HepG2 (cell line): Measurements from ENCODE around the gene GLTPD2. TPM values are rescaled to one million over a fixed set of nuclear protein-coding genes. Genes with fewer than 3 reads are reported as not detected.

Experiments
- AFF4 ChIP-seq: sonication (generic); formaldehyde crosslinking; IDR thresholded peaks from 2 replicates; pipeline ENCODE4 v1.4.0; 2020; ENCODE audit warnings: missing genetic modification reagents
- BHLHE40 ChIP-seq: IDR thresholded peaks from 2 replicates; pipeline ENCODE4 v1.6.1; 2011; ENCODE audit warnings: low read length, improper control_type of control experiment
- FIP1L1 ChIP-seq: fragments of 200-400 bp; formaldehyde crosslinking; IDR thresholded peaks from 2 replicates; pipeline ENCODE4 v1.6.1; 2018; ENCODE audit warnings: low read depth, mild to moderate bottlenecking, low read length, moderate library complexity, borderline replicate concordance; ENCODE audit not compliant: insufficient read depth
- FOSL2 ChIP-seq: sonication (generic); formaldehyde crosslinking; IDR thresholded peaks from 2 replicates; pipeline ENCODE4 v1.4.0; 2020; ENCODE audit warnings: missing genetic modification reagents
- GRHL1 ChIP-seq: sonication (generic); formaldehyde crosslinking; conservative IDR thresholded peaks from 2 replicates; pipeline ENCODE4 v1.8.0; 2022; ENCODE audit warnings: missing genetic modification reagents
- KDM1A ChIP-seq: IDR thresholded peaks from 2 replicates; pipeline ENCODE4 v1.6.1; 2016; ENCODE audit warnings: missing compliant biosample characterization
- KDM6A ChIP-seq: IDR thresholded peaks from 2 replicates; pipeline ENCODE4 v1.6.1; 2016; ENCODE audit warnings: low read depth
- MBD4 ChIP-seq: IDR thresholded peaks from 2 replicates; pipeline ENCODE4 v1.6.1; 2012; ENCODE audit warnings: low read length, inconsistent platforms, borderline replicate concordance
- MIER3 ChIP-seq: IDR thresholded peaks from 2 replicates; pipeline ENCODE4 v1.6.1; 2016; ENCODE audit warnings: missing compliant biosample characterization, borderline replicate concordance
- PLRG1 ChIP-seq: fragments of 450-650 bp; conservative IDR thresholded peaks from 2 replicates; pipeline ENCODE4 v1.6.1; 2016
- RBAK ChIP-seq: sonication (generic); formaldehyde crosslinking; IDR thresholded peaks from 2 replicates; pipeline ENCODE4 v1.5.1; 2020; ENCODE audit warnings: mild to moderate bottlenecking, missing genetic modification reagents
- RELA ChIP-seq: sonication (generic); formaldehyde crosslinking; IDR thresholded peaks from 2 replicates; pipeline ENCODE4 v1.4.0; 2020; ENCODE audit warnings: missing genetic modification reagents
- SIX4 ChIP-seq: sonication (generic); formaldehyde crosslinking; IDR thresholded peaks from 2 replicates; pipeline ENCODE4 v1.4.0; 2020; ENCODE audit warnings: missing genetic modification reagents
- TEF ChIP-seq: sonication (generic); formaldehyde crosslinking; IDR thresholded peaks from 2 replicates; pipeline ENCODE4 v1.5.0; 2020; ENCODE audit warnings: missing genetic modification reagents
- TFAP4 ChIP-seq: sonication (generic); IDR thresholded peaks from 2 replicates; pipeline ENCODE4 v1.6.1; 2016; ENCODE audit warnings: low read depth, borderline replicate concordance
- TRIM22 ChIP-seq: fragments of 450-650 bp; IDR thresholded peaks from 2 replicates; pipeline ENCODE4 v1.6.1; 2017
- ZNF362 ChIP-seq: sonication (generic); formaldehyde crosslinking; IDR thresholded peaks from 2 replicates; pipeline ENCODE4 v1.4.0; 2020; ENCODE audit warnings: missing genetic modification reagents, mild to moderate bottlenecking, borderline replicate concordance
- ZNF720 ChIP-seq: sonication (generic); formaldehyde crosslinking; IDR thresholded peaks from 2 replicates; pipeline ENCODE4 v1.4.0; 2020; ENCODE audit warnings: missing genetic modification reagents
- polyA plus RNA-seq, 8 experiments: library from polyadenylated mRNA; depleted of rRNA in 3 of 8; stranded (reverse) in 7 of 8; unstranded in 1 of 8; fragments of >200 nt; fragmentation: Illumina TruSeq in 4 of 8; extraction: Trizol in 4 of 8; gene quantifications; 2 replicates each; pipeline versions ENCODE4 v1.2.1 to v1.2.3, GENCODE V29; 2011 to 2016; ENCODE audit warnings: low read depth in 4 of 8, missing spikeins in 1 of 8, mixed read lengths in 1 of 8; ENCODE audit not compliant: insufficient read depth in 1 of 8
- total RNA-seq, 5 experiments: library from RNA; depleted of rRNA; stranded (reverse); fragments of >200 nt; fragmentation: Illumina TruSeq; extraction: Trizol; gene quantifications; 2 replicates each; pipeline ENCODE4 v1.2.3, GENCODE V29; 2016; ENCODE audit warnings: low read depth in 1 of 5

GLTPD2 gene
- total and polyA plus RNA-seq, 2 of the 13 experiments (the other 11 are each of a cell fraction or from before 2014, with no cell fraction given) = 7.5 to 12.9 TPM

GRCh38 chr17:4771519-4772234, 17.1 kb upstream of the GLTPD2 start, which contains the start of gene TM4SF5 (continued):
- TF ChIP-seq GRHL1 (CRISPR knock-in tag) (no peak), SIX4 (CRISPR knock-in tag) (peak; percentile 45; the same call in 1 of the 2 replicates), RELA (no peak), TEF (CRISPR knock-in tag) (no peak), TFAP4 (peak; percentile 52; the same call in 1 of the 2 replicates), AFF4 (CRISPR knock-in tag) (no peak), ZNF362 (peak; percentile 56; the same call in 1 of the 2 replicates), FIP1L1 (no peak), RBAK (CRISPR knock-in tag) (no peak), KDM1A (CRISPR knock-in tag) (peak; percentile 55; the same call in 1 of the 2 replicates), ZNF720 (CRISPR knock-in tag) (no peak), PLRG1 (no peak), TRIM22 (no peak), MBD4 (no peak), BHLHE40 (no peak), MIER3 (peak; percentile 89; the same call in 1 of the 2 replicates), KDM6A (CRISPR knock-in tag) (peak; percentile 80), FOSL2 (CRISPR knock-in tag) (peak; percentile 78)
